NCI-H1436 treated with DMSO at 0.1 percent for 48 hours (cell line): ENCODE data around the gene RPS6KA2.

Experiments
- DNase-seq: peaks from one replicate; lab custom pipeline; 2025; lab: John Stamatoyannopoulos, UW

The RPS6KA2 gene

GRCh38 chr6:166572370-166573261, 54.4 kb downstream of the RPS6KA2 start:
- DNase-seq: no peak

GRCh38 chr6:166570929-166571713, 55.9 kb downstream of the RPS6KA2 start:
- DNase-seq: no peak

- no peak for DNase-seq
Observed at GRCh38 chr6:166569206-166569605, 57.8 kb downstream of the RPS6KA2 start.

- no peak for DNase-seq
Observed at GRCh38 chr6:166567813-166568212, 59.2 kb downstream of the RPS6KA2 start.

- DNase-seq: no peak
Observed at GRCh38 chr6:166567107-166567506, 59.9 kb downstream of the RPS6KA2 start.

- no peak for DNase-seq
Observed at GRCh38 chr6:166566026-166567011, 60.7 kb downstream of the RPS6KA2 start.

- no peak for DNase-seq
Observed at GRCh38 chr6:166565084-166565967, 61.7 kb downstream of the RPS6KA2 start.

- DNase-seq: no peak
Observed at GRCh38 chr6:166563805-166564204, 63.2 kb downstream of the RPS6KA2 start.

- no peak for DNase-seq
Observed at GRCh38 chr6:166563200-166563599, 63.9 kb downstream of the RPS6KA2 start.

- no peak for DNase-seq
Observed at GRCh38 chr6:166562726-166563125, 64.3 kb downstream of the RPS6KA2 start.

GRCh38 chr6:166561771-166562359, 65.2 kb downstream of the RPS6KA2 start:
- no peak for DNase-seq

GRCh38 chr6:166560222-166560621, 66.8 kb downstream of the RPS6KA2 start:
- no peak for DNase-seq

- DNase-seq: no peak
Observed at GRCh38 chr6:166559662-166560061, 67.4 kb downstream of the RPS6KA2 start.

GRCh38 chr6:166559211-166559610, 67.8 kb downstream of the RPS6KA2 start:
- DNase-seq: no peak

GRCh38 chr6:166558156-166559005, 68.7 kb downstream of the RPS6KA2 start:
- no peak for DNase-seq

GRCh38 chr6:166556863-166557322, 70.2 kb downstream of the RPS6KA2 start:
- no peak for DNase-seq

GRCh38 chr6:166556336-166556735, 70.7 kb downstream of the RPS6KA2 start:
- no peak for DNase-seq

- no peak for DNase-seq
Observed at GRCh38 chr6:166555086-166555485, 72.0 kb downstream of the RPS6KA2 start.

- DNase-seq: no peak
Observed at GRCh38 chr6:166554316-166554715, 72.7 kb downstream of the RPS6KA2 start.
